Activated T-cell treated with anti-CD3 and anti-CD28 coated beads for 24 hours (primary cell): Measurements from ENCODE around the gene PDZD7.

Experiments
- DNase-seq: peaks from one replicate; pipeline ENCODE4 v3.0.0-alpha.2; 2020; ENCODE audit warnings: low read depth

The PDZD7 gene

DNA sequence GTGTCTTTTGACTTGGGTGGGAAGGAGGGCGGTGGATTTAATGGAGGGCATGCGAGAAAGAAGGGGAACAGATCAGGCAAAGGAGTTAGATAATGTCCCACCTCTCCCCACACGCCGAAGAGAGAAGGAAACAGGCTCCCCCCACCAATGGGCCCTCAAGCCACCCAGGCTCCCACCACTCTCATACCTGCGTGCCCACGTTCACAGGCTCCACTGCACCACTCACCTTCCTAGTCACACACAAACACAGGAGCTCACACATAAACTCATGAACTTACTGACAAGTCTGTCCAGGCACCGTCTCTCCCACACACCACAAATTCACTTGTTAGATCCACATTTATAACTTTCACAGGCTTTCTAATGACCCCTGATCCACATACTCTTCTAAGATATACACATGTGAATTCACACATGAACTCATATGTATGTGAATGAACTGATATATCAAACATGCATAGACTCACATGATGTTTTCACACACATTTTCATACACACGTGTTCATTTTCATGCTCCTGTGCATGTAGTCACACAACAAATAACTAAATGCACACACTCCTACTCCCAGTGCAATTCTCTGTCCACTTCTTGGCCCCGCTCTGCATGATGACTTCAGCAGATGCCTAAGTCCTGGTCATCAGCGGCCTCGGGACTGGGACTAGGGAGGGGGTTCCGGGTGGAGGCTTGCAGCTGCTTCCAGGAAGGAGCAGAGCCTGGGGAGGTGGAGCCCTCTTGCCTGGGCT, 29.8 kb downstream of the PDZD7 start:
- DNase-seq = no peak

DNA sequence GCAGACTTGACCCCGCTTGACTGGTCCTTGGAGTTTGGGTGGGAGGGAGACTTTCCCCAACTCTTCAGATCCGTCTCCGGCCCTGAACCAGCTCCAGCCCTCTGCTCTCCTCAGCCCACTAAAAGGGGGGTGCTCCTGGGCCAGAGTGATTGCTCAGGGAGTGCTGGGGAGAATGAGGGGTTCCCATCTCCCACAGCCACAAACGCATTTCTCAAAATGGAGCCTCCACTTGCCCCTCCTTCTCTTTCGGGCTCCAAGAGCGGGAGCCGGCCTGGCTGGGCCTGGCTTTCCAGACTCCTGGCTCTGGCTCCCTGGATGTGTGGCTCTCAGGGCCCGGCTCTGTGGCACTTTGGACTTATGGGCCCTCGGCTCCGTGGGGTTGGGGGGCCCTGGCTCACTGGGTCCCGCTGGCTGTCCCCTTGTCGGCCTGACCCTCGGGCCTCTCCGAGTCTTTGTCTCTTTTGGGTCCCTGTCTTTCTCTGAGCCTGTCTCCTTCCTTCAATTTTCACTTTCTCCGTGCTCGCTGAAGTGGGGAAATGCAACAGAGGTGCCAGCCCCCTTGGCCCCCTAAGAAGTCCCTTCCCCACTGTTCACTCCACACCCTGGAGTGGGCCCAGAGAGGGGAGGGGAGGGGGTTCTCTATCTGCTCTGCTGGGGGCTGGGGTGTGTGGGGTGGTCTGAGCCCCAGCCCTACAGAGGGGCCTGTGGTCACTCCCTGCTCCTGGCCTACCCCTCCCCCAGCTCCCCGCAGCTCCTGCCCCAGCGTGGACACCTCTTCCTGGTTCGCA, 30.6 kb downstream of the PDZD7 start:
- DNase-seq = no peak

- DNase-seq = no peak
These were observed 31.2 kb downstream of the PDZD7 start, which contains the start of gene LZTS2 for GRCh38 chr10:100999742-101000126. Gene LZTS2 (plus strand): TSS chr10:100999808. CDS start chr10:101002539, 2,731 bp downstream.

DNA sequence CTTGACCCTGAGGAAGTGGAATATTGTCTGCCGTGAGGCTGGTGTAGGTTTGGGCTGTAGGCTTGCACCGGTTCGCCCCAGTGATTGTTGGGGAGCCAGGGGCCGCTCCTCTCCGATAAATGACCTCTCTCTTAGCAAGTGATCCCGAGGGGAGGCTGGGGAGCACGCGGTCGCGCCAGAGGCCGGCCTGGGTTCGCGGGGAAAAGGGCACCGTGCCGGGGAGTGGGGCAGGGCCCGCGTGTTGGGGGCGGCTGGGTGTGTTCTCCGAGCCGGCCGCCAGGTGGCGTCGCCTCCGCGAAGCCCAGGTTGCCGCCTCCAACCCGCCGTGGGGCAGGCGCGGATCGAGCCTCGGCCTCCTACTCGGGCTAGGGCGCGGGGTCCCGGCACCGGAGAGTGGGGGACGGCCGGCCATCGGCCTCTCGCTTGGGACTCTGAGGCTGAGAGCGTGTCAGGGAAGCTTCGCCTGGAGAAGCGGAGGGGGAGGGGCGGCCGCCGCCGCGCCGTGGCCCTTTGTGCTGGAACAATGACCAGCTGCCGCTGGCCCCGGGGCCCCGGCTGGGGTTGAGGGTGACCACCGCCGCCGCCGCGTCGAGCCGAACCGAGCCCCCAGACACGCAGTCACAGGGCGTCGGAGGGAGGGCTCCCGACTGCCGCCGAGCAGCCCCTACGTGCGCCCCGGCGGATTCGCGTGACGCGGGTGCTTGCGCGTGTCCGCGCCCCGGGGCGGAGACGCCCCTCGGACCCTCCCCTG, 31.8 kb downstream of the PDZD7 start:
- peak; percentile 66 for DNase-seq

- DNase-seq = no peak
These were observed 32.5 kb downstream of the PDZD7 start for GRCh38 chr10:100998183-100998990.

DNA sequence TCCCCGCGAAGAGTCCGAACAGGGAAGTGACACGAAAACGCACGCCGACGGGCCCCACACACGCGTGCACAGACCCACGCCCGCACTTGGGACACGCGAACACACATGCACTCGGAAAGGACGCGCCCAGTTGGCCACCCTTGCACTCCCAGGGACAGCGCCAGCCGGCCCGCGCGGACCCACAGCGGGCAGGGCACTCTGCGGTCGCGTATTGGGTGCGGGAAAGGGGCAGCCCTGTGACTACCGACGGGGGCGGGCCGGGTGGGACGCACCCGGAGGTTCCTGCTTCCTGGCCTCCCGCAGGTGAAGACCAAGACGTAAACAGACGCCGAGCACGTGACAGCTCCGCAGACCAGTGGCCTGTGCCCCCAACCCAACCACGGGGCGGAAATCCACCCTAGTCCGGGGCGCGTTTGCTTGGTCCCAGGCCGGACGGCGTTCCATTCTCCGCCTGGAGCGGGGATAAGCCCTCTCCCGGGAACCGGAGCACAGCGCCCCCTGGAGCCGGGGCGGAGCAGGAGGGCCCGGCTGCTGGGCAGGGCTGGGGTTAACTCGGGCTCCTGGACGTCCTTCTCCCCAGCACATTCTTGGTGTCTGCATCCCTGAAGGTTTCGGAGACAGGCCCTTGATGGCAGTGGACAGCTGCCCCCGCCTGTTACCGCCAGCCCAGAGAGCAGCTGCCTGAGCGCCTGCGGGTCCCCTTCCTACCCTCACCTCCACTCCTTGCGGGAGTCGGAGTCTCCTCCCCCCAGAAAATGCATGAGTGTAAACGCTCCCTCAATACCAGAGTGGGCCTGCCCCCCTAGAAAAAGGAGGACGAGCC, 33.4 kb downstream of the PDZD7 start:
- DNase-seq = peak; percentile 59

DNA sequence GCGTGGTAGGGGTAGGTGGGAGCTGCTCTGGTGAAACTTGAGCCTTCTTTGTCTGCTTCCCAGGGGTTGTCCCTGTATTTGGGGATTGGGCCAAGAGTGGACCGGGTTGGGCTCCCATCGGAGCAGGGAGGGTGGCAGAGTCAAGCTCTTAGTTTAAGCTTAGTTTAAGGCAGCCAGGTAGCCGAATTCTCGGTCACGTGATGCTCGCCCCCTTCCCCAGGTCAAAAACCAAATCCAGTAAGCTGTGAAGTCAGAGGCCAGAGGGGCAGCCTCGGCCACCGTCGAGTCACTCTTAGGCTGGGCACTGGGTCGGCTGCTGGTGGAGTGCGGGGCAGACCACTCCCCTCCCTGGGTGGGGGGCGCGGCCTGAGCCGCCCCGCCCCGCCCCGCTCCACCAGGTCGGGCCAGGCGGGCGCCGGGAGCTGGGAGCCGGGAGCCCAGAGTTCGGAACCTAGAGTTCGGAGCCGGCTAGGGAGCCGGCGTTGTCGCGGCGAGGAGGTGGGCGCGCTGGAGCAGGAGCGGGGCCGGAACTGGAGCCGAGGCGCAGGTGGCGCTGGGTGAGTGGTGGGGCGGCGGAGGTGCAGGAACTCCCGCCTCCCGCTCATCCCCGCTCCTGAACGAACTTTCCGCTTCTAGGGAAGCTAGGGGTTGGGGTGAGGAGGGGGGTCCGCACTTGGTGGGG, 34.1 kb downstream of the PDZD7 start:
- DNase-seq = no peak

DNA sequence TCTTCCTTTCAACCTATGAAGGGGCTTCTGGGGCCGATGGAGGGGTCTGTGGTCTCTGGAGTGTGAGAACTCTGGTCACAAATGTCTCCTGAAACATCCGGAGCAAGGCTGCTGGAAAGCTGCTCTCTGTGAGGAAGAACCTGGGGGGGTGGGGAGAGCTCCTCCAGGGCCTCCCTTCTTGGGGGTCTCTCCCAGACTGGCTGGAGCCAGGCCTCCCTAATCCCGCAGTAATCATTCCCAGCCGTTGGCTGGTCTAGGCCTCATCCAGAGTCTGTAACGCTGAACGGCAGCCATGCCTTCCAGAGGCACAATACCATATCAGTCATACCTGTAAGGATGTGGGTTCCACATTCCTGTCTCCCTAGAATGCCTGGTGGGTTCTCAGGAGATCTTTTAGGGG, 35.7 kb downstream of the PDZD7 start:
- no peak for DNase-seq

DNA sequence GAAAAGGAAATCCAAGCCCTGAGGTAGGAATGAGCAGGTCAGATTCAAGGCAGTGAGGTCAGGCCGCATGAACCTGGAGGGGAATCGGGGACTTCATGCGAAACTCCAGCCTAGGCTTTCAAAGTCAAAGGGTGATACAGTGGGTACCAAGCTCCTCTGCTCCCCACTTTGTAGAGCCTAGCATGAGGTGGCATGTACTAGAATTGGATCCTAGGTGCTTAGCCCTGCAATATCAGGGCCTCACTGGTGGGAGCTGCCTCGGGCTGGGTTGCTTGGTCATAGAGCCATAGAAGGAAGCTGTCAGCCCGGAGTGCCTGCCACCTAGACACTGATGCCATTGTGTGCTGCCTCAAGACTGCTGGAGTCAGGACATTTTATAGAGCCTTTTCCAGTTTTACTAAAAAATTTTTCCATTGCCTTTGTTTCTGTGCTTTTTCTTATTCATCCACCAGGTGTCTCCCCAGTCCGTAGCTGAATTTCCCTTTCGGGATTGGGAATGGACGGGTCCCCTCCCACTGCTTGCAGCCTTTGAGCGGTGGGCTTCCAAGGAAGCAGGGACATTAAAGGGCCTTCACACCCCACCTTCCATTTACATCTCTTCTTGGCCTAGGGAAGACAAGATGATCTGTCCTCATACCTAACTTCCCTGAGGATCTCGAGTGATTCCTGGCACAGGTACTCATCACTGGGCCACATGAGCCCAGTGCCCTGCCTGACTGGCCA, 36.8 kb downstream of the PDZD7 start:
- no peak for DNase-seq

GRCh38 chr10:100989088-100989487, 41.8 kb downstream of the PDZD7 start:
- no peak for DNase-seq

DNA sequence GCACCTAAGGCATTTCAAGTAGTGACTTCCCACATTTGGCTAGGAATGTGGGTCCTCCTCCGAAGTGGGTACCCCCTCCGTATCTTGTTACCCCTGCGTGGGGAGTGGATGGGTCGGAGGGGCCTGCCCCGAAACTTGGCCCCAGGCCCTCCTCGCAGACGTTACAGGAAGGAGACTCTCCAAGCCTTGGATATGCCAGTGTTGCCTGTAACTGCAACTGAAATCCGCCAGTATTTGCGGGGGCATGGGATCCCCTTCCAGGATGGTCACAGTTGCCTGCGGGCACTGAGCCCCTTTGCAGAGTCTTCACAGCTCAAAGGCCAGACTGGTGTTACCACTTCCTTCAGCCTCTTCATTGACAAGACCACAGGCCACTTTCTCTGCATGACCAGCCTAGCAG, 42.8 kb downstream of the PDZD7 start:
- DNase-seq = no peak

- DNase-seq = no peak
These were observed 43.3 kb downstream of the PDZD7 start for GRCh38 chr10:100987685-100988049.

- peak; percentile 81 for DNase-seq
These were observed 43.8 kb downstream of the PDZD7 start, which contains the start of the genes MRPL43 and TWNK for GRCh38 chr10:100986952-100987684. Gene MRPL43 (minus strand): TSS chr10:100987497. CDS start chr10:100987443, 54 bp downstream. Gene TWNK (plus strand): TSS chr10:100987543. CDS start chr10:100988211, 668 bp downstream.

DNA sequence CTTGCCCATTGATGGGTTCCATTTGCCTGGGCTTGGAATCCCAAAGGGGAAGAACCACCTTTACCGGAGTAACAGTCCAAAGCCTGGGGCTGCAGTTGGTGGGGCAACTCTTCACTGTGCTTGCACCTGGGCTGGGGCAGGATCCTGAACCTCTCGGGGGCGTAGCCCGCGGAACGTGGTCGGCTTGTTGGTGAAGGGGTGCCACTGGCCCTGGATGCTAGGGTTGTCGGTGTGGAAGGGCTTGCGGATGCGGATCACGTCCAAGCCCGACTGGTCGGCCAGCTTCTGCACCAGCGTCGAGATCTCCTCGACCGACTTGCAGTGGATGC, 44.3 kb downstream of the PDZD7 start:
- no peak for DNase-seq

- no peak for DNase-seq
These were observed 45.6 kb downstream of the PDZD7 start for GRCh38 chr10:100985336-100985735.

GRCh38 chr10:100984672-100985177, 46.2 kb downstream of the PDZD7 start:
- no peak for DNase-seq

GRCh38 chr10:100983868-100984671, 46.9 kb downstream of the PDZD7 start:
- DNase-seq = no peak
